GM21576 (cell line): Measurements from ENCODE around the gene GSC2.

Experiments used
- ATAC-seq: cut with Tn5 transposase; IDR thresholded peaks from one replicate; pipeline ENCODE4 v1.9.1; 2021; ENCODE audit warnings: mild to moderate bottlenecking, moderate library complexity; ENCODE audit not compliant: unreplicated experiment

Gene GSC2

GRCh38 chr22:19121631-19122142 is 28.4 kb downstream of the GSC2 start:
- ATAC-seq = no peak

GRCh38 chr22:19120829-19121630 is 29.1 kb downstream of the GSC2 start:
- no peak for ATAC-seq

- no peak for ATAC-seq
Observed at GRCh38 chr22:19119949-19120348, 30.1 kb downstream of the GSC2 start.

- ATAC-seq = peak; percentile 43
Observed at GRCh38 chr22:19118329-19118880, 31.7 kb downstream of the GSC2 start.

GRCh38 chr22:19117111-19117512 is 33.0 kb downstream of the GSC2 start:
- no peak for ATAC-seq

- no peak for ATAC-seq
Observed at GRCh38 chr22:19115628-19116027, 34.5 kb downstream of the GSC2 start.

- no peak for ATAC-seq
Observed at GRCh38 chr22:19114984-19115552, 35.0 kb downstream of the GSC2 start.

GRCh38 chr22:19113429-19113828 is 36.7 kb downstream of the GSC2 start:
- ATAC-seq = no peak

- ATAC-seq = no peak
Observed at GRCh38 chr22:19111584-19111983, 38.5 kb downstream of the GSC2 start.

- ATAC-seq = no peak
Observed at GRCh38 chr22:19111140-19111539, 39.0 kb downstream of the GSC2 start.

- ATAC-seq = no peak
Observed at GRCh38 chr22:19110646-19111045, 39.4 kb downstream of the GSC2 start.

- no peak for ATAC-seq
Observed at GRCh38 chr22:19110064-19110458, 40.0 kb downstream of the GSC2 start.

- ATAC-seq = peak; percentile 83
Observed at GRCh38 chr22:19109198-19110063, 40.7 kb downstream of the GSC2 start.

- ATAC-seq = no peak
Observed at GRCh38 chr22:19108807-19109197, 41.3 kb downstream of the GSC2 start.

GRCh38 chr22:19107730-19108074 is 42.4 kb downstream of the GSC2 start:
- ATAC-seq = no peak

- ATAC-seq = no peak
Observed at GRCh38 chr22:19106886-19107729, 43.0 kb downstream of the GSC2 start.

- ATAC-seq = no peak
Observed at GRCh38 chr22:19105867-19106802, 44.0 kb downstream of the GSC2 start.

- ATAC-seq = no peak
Observed at GRCh38 chr22:19105456-19105855, 44.6 kb downstream of the GSC2 start.
